HG03469 (cell line): ENCODE data around the gene WNT7A.
A peak's percentile ranks its signal among the peaks of the same experiment; 100 is the strongest.
"Not testable (repeated sequence)": the region's sequence is repeated elsewhere in the genome, so short reads cannot be mapped to it uniquely, and the experiment has no call there.

Source experiments
- ATAC-seq: cut with Tn5 transposase; IDR thresholded peaks from one replicate; pipeline ENCODE4 v1.9.1; 2021; ENCODE audit warnings: mild to moderate bottlenecking, moderate library complexity, moderate number of reproducible peaks; ENCODE audit not compliant: unreplicated experiment

Gene WNT7A

DNA sequence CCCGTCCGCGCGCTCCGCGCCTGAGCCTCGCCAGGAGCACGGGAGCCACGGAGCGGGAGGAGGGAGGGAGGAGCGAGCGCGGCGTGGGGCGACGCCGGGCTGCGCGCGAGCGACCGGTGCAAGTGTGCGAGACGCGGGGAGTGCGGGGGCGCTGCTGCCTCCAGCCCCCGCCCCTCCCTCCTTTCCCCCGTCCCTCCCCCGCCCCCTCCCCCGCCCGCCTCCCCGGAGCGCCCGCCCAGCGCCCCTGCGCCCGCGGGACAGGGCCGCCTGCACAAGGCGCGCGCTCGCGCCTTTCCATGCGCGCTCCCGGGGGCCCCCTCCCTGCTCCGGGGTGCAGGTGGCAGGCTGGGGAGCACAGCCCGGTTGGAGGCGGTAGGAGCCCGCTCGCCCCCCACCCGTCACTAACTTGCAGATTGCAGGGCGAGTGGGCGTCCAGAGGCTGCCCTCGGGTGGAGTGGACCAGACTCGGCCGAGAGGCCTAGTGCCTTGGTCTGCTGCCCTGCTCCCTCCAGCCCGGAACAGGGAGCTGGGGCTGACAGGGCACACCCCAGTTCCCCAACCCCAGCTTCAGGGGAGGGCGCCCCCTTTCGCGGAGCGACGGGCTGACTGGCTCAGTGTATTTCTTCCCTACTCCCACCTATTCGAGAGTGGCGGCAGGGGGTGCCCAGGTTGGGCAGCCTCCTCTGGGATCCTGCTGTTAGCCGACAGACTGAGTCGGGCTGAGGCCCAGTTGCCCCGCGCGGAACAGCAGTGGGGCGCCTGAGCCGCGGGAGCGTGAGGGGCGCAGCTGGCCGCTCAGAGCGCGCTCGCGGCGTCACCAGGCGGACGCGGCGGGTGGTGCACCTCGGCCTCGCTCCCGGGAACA, at the start of gene WNT7A:
Gene WNT7A (minus strand): TSS at position 126 of the 865 bp plus-strand sequence. CDS start 255 bp downstream, outside the sequence.
- ATAC-seq = no peak

DNA sequence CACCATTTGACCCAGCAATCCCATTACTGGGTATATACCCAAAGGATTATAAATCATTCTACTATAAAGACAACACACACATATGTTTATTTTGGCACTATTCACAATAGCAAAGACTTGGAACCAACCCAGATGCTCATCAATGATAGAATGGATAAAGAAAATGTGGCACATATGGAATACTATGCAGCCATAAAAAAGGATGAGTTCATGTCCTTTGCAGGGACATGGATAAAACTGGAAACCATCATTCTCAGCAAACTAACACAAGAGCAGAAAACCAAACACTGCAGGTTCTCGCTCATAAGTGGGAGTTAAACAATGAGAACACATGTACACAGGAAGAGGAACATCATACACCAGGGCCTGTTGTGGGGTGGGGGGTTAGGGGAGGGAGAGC, 48.9 kb upstream of the WNT7A start:
- ATAC-seq = not testable (repeated sequence)

DNA sequence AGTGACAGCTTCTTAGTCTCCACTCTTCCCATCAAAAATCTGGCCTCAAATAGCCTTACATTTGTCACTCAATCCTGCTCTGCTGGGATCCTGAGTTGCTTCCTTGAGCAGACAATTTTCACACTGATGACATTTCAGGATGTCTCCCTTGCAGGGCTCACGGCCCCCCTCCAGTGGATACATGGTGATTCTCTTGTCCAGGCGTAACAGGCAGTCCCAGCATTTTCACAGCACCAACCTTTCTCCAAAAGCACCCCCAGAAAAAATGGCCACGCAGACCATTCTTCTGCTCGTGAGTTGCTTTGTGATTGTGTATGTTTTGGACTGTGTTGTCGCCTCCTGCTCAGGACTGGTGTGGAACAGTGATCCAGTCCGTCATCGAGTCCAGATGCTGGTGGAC, 47.4 kb upstream of the WNT7A start:
- no peak for ATAC-seq

DNA sequence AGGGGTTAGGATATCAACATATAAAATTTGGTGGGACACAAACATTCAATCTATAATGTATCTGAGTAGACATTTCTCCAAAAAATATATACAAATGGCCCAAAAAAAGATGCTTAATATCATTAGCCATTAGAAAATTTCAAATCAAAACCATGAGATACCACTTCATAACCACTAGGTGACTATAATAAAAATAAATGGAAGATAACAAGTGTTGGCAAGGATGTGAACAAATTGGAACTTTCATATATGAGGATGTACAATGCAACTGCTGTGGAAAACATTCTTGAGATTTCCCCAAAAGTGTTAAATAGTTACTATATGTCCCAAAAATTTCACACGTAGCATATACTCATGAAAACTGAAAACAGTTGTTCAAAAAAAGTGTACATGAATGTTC, 36.5 kb upstream of the WNT7A start:
- ATAC-seq = no peak

DNA sequence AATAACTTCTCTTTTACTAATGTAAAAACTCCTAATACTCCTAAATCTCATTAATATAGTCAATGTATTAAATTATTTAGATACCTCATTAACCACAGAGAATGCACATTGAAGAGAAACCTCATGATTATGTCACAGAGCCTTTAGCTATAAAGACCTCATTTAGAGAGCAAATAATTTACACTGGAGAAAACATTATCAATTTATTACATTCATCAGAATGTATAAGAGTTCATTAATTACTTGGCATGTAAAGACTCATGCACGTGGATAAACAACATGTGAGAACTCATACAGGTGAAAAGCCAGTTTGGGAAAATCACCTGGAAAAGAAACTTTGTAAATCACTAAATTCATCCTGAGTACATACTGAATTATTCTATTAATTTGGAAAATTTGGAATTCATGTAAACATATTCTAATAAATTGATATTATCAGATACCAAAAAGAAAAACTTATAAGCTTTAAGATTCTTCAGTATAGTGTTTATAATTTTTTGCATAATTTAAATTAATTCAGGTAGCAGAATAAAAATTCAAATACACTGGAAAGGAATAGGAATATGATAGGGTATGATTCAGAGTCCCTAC, 22.9 kb upstream of the WNT7A start:
- no peak for ATAC-seq

DNA sequence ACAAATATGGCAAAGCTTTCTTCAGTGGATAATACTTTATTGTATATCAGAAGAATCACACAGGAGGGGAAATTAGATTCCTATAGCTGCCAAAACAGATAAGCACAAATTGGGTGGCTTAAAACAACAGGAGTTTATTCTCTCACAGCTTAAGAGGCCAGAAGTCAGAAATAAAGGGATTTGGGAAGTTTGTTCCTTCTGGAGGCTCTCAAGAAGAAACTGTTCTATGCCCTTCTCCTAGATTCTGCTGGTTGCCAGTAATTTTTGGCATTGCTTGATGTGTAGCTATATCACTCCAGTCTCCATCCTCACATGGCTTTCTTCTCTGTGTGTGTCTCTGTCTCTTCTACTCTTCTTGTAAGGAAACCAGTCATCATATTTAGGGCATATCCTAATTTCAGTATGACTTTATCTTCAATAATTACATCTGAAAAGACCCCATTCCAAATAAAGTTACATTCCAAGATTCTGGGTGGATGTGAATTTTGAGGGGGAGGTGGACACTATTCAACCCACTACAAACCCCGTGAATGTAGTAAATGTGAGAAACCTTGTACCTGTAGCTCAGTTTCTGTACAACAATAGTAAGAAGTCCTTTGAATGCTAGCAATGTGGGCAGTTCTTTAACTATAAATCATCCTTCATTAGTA, 22.2 kb upstream of the WNT7A start:
- no peak for ATAC-seq

DNA sequence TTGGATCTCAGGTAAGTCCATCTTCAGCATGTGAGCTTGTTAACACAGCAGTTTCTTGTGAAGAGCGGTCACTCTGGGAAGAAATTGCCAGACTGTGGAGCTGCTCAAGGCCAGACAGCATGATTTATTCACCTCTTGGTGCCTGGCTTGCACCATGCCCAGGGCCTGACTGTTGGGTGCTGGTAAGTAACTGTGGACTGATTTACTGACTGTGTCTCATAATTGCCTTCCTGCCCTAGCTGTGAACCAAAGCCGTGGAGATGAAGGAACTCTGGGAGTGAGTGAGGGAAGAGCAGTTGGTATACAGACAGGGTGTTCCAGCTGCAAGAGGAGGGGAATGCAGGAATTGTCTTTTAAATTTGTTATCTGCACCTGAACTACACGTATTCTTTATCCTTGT, 18.5 kb upstream of the WNT7A start:
- no peak for ATAC-seq

DNA sequence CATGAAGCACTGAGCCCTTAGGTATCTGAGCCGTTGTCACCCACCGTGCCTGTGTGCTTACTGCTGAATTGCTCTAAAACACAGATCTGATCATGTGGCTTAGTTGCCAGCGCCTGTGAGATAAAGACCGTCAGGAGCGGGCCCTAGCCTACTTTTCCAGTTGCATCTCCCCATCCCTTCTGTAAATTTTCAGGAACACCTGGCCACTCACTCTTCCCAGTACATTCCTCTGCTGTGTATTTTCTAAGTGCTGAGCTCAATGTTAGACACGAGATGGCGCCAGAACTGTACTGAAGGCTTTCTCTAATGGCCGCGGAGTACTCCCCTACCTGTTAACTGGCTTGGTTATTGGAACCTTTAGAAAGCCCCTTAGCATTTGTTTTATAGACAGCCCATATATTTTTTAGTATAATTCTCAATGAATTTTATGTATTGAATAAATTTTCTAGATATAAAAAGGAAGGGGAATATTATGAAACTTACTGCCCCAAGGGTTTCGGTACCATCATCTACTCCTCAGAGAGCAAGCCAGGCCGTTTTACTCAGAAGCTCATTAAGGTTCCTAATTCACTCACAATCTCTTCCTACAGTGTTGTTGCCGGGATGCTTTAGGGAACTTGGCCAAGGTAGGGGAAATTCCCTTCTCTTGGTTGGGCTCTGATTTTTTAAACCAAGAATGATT, 16.7 kb upstream of the WNT7A start:
- ATAC-seq = no peak

DNA sequence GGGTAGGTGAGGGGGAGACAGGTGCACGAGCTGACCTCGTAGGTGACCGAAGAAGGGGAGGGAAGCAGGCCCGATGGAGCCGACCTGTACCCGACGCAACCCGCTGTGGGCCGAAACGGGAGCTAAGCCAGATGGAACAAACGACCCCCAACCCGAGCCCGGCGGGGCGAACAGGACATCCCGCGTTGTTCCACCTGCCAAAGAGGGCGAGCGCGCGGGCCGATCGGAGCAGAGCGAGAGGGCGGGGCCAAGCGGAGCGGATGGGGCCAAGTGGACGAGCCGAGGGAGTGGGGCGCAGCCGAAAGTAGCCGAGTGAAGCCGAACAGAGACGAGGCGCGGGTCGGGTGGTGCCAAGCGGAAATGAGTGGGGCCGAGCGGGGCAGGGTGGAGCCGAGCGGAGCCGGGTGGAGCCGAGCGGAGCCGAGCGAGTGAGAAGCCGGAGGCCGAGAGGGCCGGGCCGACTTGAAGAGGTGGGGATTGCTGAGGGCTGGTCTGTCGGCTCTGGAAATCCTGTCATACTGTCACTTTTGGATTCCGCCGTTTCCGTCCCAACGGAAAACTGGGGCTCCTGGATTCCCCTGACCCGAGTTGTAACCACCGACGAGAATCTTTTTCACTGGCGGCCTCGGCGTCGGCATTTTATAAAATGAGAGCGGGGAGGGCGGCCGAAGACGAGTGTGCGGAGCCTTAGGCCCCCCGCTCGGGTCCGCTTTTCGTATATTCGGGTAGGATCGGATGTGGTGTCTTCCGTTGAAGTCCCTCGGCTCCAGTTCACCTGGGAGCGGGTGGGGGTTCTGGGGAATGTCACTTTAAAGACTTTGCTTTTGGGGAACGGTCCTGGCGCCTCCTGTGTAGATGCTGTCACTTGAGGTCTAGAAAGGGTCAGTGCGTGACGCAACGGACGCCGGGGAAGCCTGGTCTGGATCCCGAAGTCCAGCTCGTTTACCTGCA, 15.6 kb upstream of the WNT7A start:
- ATAC-seq = peak; percentile 95

DNA sequence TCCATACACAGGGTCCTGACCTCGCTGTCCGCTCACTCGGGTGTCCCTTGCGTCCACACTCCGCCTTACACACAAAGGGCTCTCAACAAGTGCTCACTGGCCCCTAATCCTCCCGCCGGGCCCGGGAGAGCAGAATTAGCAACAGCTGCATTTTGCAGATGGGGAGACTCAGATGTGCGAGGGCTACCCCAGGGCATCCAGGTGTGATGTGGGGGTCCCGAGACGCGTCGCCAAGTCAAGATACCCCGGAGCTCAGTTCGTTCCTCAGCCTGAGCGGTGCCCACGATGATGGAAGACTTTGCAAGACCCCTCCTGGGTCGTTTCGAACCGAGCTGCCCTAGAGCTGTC, 14.9 kb upstream of the WNT7A start:
- ATAC-seq = no peak

DNA sequence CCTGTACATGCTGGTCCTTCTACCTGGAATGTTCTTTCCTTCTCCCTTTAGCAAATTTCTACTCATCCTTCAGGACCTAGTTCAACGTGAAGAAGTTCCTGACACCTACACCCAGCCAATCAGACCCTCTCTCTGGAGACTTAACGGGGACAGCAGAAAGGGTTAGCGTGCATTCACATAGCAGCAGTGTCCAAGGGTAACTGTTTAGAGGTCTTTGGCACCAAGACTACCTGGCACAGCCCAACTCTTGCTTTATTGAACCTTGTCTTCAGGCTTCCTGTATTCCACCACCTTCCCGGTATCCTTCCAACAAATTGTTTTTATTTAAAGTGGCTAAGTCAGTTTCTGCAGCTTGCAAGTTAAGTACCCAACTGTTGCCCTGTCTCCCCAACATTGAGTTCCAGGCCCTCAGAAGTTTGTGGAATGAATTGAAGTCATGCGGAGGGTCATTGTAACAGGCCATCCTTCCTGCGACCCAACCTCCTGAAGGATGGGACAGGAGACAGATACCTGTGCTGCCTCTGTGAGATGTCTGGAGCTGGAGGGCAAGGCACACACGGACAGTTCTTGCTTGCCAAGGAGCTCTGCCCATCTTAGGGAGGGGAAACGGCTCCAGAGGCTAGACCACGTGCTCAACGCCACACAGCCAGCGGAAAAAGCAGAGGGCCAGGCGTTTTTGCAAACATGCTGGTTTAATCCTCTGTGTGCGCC, 14.4 kb upstream of the WNT7A start:
- ATAC-seq = no peak

DNA sequence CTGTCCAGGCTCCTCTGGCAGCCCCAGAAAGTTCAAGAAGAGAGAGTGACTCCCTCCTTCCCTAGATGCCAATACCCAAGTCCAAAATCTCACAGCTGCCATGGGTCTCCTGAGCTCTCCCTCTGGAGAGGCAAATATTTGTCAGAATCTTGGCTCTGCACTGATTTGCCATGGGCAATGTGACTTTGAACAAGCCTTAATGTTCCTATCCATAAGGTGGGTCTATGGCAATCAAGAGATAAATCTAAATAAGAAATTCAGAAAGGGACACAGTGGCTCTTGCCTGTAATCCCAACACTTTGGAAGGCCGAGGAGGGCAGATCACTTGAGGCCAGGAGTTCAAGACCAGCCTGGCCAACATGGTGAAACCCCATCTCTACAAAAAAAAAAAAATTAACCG, 12.4 kb upstream of the WNT7A start:
- ATAC-seq = no peak

DNA sequence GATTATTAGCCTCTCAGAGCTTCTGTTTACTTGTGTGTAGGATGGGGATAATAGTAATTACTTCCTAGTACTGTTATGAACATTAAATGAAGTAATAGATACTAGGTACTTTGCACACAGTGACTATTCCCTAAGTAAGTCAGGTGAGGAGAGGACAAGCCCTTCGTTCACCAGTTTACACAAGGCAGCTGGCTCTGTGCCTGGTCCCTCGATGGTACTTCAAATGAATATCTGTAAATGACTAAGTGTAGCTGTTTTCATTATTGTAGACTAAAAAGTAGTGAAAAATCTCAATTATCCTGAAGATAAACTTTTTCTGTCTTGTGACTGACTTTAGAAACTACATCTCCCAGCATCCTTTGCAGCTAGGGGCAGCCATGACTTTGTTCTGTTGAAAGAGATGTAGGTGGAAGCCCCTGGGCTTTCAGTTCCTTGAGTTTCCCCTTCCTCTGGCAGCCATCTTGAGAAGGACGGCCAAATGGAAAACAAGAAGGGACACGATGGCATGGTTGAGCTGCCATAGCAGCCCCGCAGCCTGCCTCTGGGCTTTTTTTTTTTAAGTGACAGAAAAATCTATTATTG, 11.7 kb upstream of the WNT7A start:
- no peak for ATAC-seq

DNA sequence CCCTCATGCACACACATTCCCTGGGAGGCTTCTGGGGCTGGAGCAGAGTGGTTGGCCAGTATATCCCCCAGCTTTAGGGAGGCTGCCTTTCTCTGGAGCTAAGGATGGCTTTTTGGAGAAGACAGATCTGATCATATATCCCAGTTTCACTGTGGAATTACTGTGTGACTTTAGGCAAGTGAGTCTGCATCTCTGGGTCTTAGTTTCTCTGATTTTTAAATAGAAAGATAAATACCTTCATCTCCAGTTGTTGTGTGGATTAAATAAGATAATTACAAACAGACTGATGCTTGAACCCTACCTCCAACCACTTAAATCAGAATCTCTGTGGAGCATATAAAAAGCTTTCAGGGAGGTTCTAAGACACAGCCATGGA, 11.1 kb upstream of the WNT7A start:
- ATAC-seq = no peak

DNA sequence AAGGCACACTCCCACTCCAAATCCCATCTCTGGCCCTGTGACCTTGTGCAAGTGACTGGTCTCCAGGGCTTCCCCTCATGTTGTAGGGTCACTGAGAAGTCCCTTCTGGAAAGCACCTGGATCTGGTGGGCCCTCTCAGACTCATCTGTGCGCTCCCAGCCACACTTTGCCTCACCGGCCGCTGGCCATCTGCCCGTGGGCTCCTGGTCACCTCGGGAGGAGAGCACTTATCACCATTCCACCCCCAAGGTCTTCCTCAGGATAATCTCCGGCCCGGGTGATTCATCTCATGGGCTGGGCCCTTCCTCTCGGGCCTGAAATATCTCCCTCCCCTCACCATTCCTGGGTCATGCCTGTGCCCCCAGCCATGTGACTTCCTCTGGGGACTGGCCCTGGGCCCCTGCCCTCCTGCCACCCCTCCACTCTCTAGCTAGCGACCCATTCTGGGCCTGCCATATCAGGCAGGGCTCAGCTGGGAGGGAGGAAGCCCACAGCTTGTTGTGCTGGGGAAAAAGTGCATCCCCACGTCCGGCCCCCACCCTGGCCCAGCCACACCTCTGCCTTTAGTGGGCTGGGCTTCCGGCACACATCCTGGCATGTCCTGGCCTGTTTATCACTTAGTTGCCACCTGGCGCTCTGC, 10.6 kb upstream of the WNT7A start:
- ATAC-seq = no peak

DNA sequence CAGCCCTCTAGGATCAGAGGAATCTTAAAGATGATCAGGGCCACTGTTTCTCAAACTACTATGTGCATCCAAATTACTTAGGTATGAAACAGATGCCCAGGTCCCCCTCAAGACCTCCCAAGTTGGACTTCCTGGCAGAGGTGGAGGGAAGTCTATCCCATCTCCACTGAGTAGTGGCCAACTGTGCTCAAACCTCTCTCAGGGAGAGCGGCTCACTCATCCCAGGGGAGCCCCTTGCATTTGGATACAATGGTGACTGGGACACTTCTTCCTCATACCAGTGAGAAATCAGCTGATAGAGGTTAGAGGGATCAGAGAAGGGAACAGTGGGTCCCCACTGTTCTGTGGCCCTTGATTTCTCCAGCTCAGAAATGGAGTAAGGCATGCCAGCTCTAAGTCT, 8.7 kb upstream of the WNT7A start:
- no peak for ATAC-seq

DNA sequence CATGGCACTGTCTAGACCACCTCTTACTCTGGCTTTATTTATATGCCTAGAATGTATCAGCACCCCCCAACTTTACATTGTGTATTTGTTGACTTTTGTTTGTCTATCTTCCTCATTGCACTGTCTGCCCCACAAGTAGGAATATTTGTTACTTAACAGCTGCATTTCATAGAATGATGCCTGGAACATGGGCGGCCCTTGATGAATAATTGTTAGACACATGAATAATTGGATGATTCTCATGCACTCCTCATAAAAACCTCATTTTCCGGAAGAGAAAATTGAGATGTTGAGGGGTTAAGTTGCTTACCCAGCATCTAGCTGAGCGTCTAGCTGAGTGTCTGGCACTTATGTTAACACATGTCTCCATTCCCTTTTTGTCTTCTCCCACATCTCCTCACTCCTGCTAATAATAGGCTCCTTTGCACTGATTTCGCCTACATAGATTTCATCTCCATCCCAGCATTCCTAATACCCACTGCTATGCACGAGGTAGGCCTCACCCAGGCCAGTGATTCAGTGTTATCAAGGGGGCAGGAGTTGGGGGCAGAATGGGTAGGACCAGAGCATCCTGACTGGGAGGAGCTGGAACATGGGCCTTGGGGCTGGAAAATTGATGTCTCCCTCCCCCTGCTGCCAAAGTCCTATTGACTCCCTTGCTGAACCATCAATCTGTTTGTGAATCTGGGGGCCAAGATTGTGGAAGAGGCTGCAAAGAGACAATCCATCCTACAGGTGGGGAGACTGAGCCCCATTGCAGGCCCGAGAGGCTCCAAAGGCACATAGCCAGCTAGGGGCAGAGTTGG, 7.8 kb upstream of the WNT7A start:
- no peak for ATAC-seq

DNA sequence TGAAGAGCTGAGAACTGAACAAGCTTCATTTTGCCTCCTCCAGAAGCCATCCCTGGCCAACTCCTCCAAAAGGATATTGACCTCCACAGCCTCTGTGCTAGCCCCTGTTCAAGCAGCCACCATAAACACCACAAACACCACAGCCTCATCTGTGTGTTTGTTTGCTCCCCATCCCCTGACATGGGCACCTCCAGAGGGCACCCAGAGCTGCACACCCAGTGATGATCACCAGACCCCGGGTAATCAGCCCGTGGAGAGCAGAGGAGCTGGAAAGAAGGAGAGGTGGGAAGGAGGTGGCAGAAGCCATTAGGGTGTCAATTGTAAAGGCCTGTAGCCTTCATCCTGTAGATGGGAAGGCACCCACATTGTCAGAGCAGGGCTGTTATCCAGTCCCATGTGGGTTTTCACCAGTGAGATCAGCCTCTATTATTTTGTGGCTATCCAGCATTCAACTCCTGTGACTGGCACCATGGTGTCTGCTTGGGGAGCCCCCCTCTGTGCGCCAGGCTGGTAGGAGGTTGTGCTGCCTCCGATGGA, 6.8 kb upstream of the WNT7A start:
- ATAC-seq = no peak
